Measurements from ENCODE around the gene NUCB1.

- TF ChIP-seq POLR2A (IDR thresholded peaks at IDR 0.05) (no peak), CTCF (IDR thresholded peaks at IDR 0.05 in 4 of 5, conservative IDR thresholded peaks at IDR 0.05 in 1 of 5) (no peak)
Measured at GRCh38 chr19:48968179-48968661, 68.1 kb downstream of the NUCB1 start.
